ENCODE measurements around the gene NSUN4. TPM values are rescaled to one million over a fixed set of nuclear protein-coding genes. Genes with fewer than 3 reads are reported as not detected.
"Not testable (repeated sequence)": the region's sequence is repeated elsewhere in the genome, so short reads cannot be mapped to it uniquely, and the experiment has no call there.

Gene NSUN4
- total and polyA plus RNA-seq, 10 donors: 7.2 to 35.2 (median 26.6) TPM

DNA sequence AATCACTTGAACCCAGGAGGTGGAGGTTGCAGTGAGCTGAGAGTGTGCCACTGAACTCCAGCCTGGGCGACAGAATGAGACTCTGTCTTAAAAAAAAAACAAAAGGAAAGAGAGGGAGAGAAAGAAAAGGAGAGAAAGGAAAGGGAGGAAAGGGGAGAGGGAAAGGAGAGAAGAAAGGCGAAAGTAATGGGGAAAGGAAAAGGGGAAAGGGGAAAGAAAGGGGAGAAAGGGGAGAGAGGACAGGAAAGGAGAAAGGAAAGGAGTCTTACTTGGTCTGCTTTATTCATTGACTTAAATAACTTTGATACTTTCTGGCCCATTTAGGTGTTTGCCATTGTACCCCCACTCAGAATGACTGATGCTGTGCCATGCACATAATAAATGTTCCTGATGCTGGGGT, 11.8 kb downstream of the NSUN4 start:
- H3K9me3 ChIP-seq: no peaks in the 10 kb centered on the region
- H3K36me3 ChIP-seq: peaks cover 3 to 98% (median 72%) of the 10 kb centered on the region in 6 donors
- TF ChIP-seq POLR2AphosphoS5 (IDR thresholded peaks at IDR 0.05): no peak
- TF ChIP-seq POLR2A (IDR thresholded peaks at IDR 0.05): no peak
- TF ChIP-seq, protein P1, sequence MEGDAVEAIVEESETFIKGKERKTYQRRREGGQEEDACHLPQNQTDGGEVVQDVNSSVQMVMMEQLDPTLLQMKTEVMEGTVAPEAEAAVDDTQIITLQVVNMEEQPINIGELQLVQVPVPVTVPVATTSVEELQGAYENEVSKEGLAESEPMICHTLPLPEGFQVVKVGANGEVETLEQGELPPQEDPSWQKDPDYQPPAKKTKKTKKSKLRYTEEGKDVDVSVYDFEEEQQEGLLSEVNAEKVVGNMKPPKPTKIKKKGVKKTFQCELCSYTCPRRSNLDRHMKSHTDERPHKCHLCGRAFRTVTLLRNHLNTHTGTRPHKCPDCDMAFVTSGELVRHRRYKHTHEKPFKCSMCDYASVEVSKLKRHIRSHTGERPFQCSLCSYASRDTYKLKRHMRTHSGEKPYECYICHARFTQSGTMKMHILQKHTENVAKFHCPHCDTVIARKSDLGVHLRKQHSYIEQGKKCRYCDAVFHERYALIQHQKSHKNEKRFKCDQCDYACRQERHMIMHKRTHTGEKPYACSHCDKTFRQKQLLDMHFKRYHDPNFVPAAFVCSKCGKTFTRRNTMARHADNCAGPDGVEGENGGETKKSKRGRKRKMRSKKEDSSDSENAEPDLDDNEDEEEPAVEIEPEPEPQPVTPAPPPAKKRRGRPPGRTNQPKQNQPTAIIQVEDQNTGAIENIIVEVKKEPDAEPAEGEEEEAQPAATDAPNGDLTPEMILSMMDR (IDR thresholded peaks at IDR 0.05 in 8 of 11, conservative IDR thresholded peaks at IDR 0.05 in 3 of 11): no peak
- peaks cover 0 to 24% (median 8%) of the 10 kb centered on the region in 6 donors for H3K4me1 ChIP-seq
- intact Hi-C loops (cut with DNase I; ENCODE audit: low total_unique reads): no loop called here
- no peak overlapping the region for H3K4me3 ChIP-seq
- no peak for DNase-seq
- no peak overlapping the region for H3K27ac ChIP-seq
- no peaks in the 10 kb centered on the region for H3K27me3 ChIP-seq (replicated peaks in 1 of 7)
- 77 to 99% (median 92%) methylated on average over 2 of the region's 2 CpGs for WGBS, 5 donors

DNA sequence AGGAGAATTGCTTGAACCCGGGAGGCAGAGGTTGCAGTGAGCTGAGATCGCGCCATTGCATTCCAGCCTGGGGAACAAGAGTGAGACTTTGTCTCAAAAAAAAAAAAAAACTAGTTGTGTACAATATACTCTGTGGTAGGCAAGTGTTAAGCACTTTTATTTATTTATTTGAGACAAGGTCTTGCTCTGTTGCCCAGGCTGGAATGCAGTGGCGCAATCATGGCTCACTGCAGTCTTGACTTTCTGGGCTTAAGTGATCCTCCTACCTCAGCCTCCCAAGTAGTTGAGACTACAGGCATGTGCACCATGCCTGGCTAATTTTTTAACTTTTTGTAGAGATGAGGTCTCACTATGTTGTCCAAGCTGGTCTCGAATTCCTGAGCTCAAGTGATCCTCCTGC, 15.3 kb downstream of the NSUN4 start:
- H3K9me3 ChIP-seq; H3K4me3 ChIP-seq; DNase-seq; H3K27ac ChIP-seq; H3K4me1 ChIP-seq; intact Hi-C loops (cut with DNase I; ENCODE audit: low total_unique reads); H3K27me3 ChIP-seq (replicated peaks in 1 of 7): not testable (repeated sequence)
- 84 to 97% (median 89%) methylated on average over 4 to 5 of the region's 5 CpGs for whole genome bisulfite sequencing, 5 donors
- H3K36me3 ChIP-seq: peaks cover 3 to 100% (median 79%) of the 10 kb centered on the region in 6 donors

DNA sequence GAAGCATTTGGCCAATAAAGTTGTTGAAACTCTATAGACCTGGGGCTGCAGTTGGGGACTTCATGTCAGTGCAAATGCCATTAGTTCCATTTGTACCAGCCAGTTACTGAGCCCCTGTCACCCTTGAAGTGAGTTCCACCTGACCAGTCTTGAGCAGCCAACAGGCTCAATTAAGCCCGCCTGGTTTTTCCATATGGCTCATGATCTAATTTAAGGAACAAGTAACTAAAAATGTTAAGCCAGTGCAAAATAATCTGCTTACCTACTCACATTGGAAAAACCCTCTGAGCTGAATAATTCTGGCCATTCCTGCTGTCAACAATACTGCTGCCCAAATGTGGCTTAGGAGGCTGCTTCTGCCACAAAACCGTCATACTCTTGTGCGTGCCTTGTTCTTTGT, 21.6 kb downstream of the NSUN4 start:
- TF ChIP-seq POLR2A (IDR thresholded peaks at IDR 0.05): no peak
- TF ChIP-seq POLR2AphosphoS5 (IDR thresholded peaks at IDR 0.05): no peak
- TF ChIP-seq, protein P1 (IDR thresholded peaks at IDR 0.05 in 8 of 11, conservative IDR thresholded peaks at IDR 0.05 in 3 of 11): no peak
- intact Hi-C loops (cut with DNase I; ENCODE audit: low total_unique reads): no loop called here
- no peaks in the 10 kb centered on the region for H3K9me3 ChIP-seq
- H3K36me3 ChIP-seq: peaks cover 0 to 100% (median 71%) of the 10 kb centered on the region in 6 donors
- H3K4me1 ChIP-seq: no peaks in the 10 kb centered on the region
- no peak overlapping the region for H3K27ac ChIP-seq
- no peak for DNase-seq
- 86 to 100% (median 94%) methylated on average over 3 of the region's 3 CpGs for WGBS, 5 donors
- H3K27me3 ChIP-seq (replicated peaks in 1 of 7): no peaks in the 10 kb centered on the region
- no peak overlapping the region for H3K4me3 ChIP-seq

DNA sequence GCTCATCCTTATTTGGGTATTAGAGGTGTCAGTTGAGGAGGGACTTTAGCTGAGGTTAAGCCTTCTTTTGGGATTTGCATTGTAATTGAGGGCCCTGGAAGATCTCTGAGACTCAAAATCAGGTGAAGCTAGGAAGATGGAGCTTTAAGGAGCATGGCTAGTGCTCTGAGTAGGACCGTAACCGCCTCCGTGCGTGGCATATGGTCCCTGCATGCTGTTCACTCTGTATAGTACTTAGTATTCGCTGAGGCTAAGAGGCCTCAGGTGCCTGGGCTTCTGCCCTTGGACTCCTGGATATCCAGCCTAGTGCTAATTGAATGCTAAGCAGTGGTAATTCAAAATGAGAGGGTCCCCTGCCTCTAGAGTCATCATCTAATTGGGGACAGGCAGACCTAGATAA, 22.5 kb downstream of the NSUN4 start:
- Histone ChIP-seq H3K27ac (no peak overlapping the region), H3K9me3 (no peaks in the 10 kb centered on the region), H3K4me1 (no peaks in the 10 kb centered on the region), H3K36me3 (peaks cover 0 to 100% (median 64%) of the 10 kb centered on the region in 6 donors), H3K27me3 (replicated peaks in 1 of 7) (no peaks in the 10 kb centered on the region), H3K4me3 (no peak overlapping the region)
- TF ChIP-seq POLR2A (IDR thresholded peaks at IDR 0.05) (no peak), POLR2AphosphoS5 (IDR thresholded peaks at IDR 0.05) (no peak)
- TF ChIP-seq, protein P1 (IDR thresholded peaks at IDR 0.05 in 8 of 11, conservative IDR thresholded peaks at IDR 0.05 in 3 of 11): no peak
- WGBS, 5 donors: 95 to 100% (median 98%) methylated on average over 5 of the region's 5 CpGs
- intact Hi-C loops (cut with DNase I; ENCODE audit: low total_unique reads): no loop called here
- no peak for DNase-seq

DNA sequence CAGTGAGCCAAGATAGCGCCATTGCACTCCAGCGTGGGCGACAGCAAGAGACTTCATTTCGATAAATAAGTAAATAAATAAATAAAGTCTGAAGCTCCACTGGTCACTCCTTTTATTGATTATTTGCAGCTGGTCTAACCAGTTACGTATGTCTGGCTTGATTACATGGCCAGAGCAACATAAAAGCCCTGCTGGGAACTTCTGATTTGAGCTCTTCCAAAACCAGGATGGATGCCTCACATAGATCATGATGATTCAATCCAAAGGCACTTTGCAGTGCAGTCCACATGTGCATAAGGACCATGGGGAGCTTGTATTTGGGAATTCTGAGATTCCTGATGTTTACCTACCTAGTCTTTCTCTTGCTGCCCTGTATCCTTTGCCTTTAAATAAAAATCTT, 24.0 kb downstream of the NSUN4 start:
- no peaks in the 10 kb centered on the region for H3K27me3 ChIP-seq (replicated peaks in 1 of 7)
- TF ChIP-seq POLR2A (IDR thresholded peaks at IDR 0.05) (no peak), POLR2AphosphoS5 (IDR thresholded peaks at IDR 0.05) (no peak)
- TF ChIP-seq, protein P1 (IDR thresholded peaks at IDR 0.05 in 8 of 11, conservative IDR thresholded peaks at IDR 0.05 in 3 of 11): no peak
- DNase-seq: no peak
- 73 to 97% (median 89%) methylated on average over 5 of the region's 5 CpGs for WGBS, 5 donors
- H3K4me3 ChIP-seq: no peak overlapping the region
- H3K4me1 ChIP-seq: peaks cover 0 to 4% (median under 1%) of the 10 kb centered on the region in 6 donors
- H3K9me3 ChIP-seq: no peaks in the 10 kb centered on the region
- H3K27ac ChIP-seq: no peak overlapping the region
- intact Hi-C loops (cut with DNase I; ENCODE audit: low total_unique reads): no loop called here
- peaks cover 0 to 97% (median 64%) of the 10 kb centered on the region in 6 donors for H3K36me3 ChIP-seq

DNA sequence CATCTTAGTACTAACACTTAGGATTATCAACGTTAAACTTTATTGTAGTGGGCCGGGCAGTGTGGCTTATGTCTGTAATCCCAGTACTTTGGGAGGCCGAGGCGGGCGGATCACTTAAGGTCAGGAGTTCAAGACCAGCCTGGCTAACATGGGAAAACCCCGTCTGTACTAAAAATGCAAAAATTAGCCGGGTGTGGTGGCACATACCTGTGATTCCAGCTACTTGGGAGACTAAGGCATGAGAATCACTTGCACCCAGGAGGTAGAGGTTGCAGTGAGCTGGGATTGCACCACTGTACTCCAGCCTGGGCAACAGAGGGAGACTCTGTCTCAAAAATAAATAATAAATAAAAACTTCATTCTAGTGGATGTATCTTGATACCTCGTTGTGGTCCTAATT, 25.2 kb downstream of the NSUN4 start:
- H3K9me3 ChIP-seq; intact Hi-C loops (cut with DNase I; ENCODE audit: low total_unique reads); H3K27ac ChIP-seq; H3K4me3 ChIP-seq; H3K27me3 ChIP-seq (replicated peaks in 1 of 7); DNase-seq: not testable (repeated sequence)
- Histone ChIP-seq H3K4me1 (peaks cover 0 to 16% (median 2%) of the 10 kb centered on the region in 6 donors), H3K36me3 (peaks cover 0 to 85% (median 57%) of the 10 kb centered on the region in 6 donors)
- whole genome bisulfite sequencing, 5 donors: 88 to 97% (median 93%) methylated on average over 8 of the region's 8 CpGs

All from spleen (tissue), 11 donors.